GM18508 (cell line): Measurements from ENCODE around the gene ADK.
"Not testable (repeated sequence)": the region's sequence is repeated elsewhere in the genome, so short reads cannot be mapped to it uniquely, and the experiment has no call there.

Experiments used
- ATAC-seq: cut with Tn5 transposase; IDR thresholded peaks from one replicate; pipeline ENCODE4 v1.9.1; 2021; ENCODE audit warnings: moderate number of reproducible peaks; ENCODE audit not compliant: insufficient read depth, unreplicated experiment

ADK gene

GRCh38 chr10:74140553-74140952 is 10.5 kb upstream of the ADK start:
- no peak for ATAC-seq

- no peak for ATAC-seq
Measured at GRCh38 chr10:74145133-74145532, 5.9 kb upstream of the ADK start.

GRCh38 chr10:74146980-74147379 is 4.0 kb upstream of the ADK start:
- not testable (repeated sequence) for ATAC-seq

GRCh38 chr10:74150204-74150989 is 624 bp upstream of the ADK start, which contains the start of gene AP3M1:
Gene AP3M1, minus strand, starts transcription at chr10:74150828. Its CDS starts 12,449 bp downstream, at chr10:74138379.
- ATAC-seq, result no peak

- ATAC-seq, result no peak
Measured at GRCh38 chr10:74151879-74152722, 1.1 kb downstream of the ADK start.

GRCh38 chr10:74153123-74153522 is 2.1 kb downstream of the ADK start:
- no peak for ATAC-seq

- ATAC-seq, result no peak
Measured at GRCh38 chr10:74153676-74154075, 2.7 kb downstream of the ADK start.

- ATAC-seq, result no peak
Measured at GRCh38 chr10:74156919-74157289, 5.9 kb downstream of the ADK start.

GRCh38 chr10:74160013-74160412 is 9.0 kb downstream of the ADK start:
- ATAC-seq, result no peak

GRCh38 chr10:74163319-74164068 is 12.5 kb downstream of the ADK start:
- ATAC-seq, result no peak

- no peak for ATAC-seq
Measured at GRCh38 chr10:74164716-74165529, 13.9 kb downstream of the ADK start.

- no peak for ATAC-seq
Measured at GRCh38 chr10:74165530-74165901, 14.5 kb downstream of the ADK start.

- ATAC-seq, result no peak
Measured at GRCh38 chr10:74167443-74167842, 16.4 kb downstream of the ADK start.

- no peak for ATAC-seq
Measured at GRCh38 chr10:74171625-74172024, 20.6 kb downstream of the ADK start.

GRCh38 chr10:74174521-74174920 is 23.5 kb downstream of the ADK start:
- ATAC-seq, result no peak

GRCh38 chr10:74175510-74176379 is 24.7 kb downstream of the ADK start:
- no peak for ATAC-seq

- peak; percentile 76 for ATAC-seq
Measured at GRCh38 chr10:74176380-74177139, 25.5 kb downstream of the ADK start.

GRCh38 chr10:74177140-74177677 is 26.2 kb downstream of the ADK start:
- no peak for ATAC-seq
